ENCODE results near the gene ST6GALNAC3. TPM values are rescaled to one million over a fixed set of nuclear protein-coding genes. Genes with fewer than 3 reads are reported as not detected.

The ST6GALNAC3 gene
- total RNA-seq, 6 experiments from 2014 or later: 1.4 to 3.2 (median 2.6) TPM

DNA sequence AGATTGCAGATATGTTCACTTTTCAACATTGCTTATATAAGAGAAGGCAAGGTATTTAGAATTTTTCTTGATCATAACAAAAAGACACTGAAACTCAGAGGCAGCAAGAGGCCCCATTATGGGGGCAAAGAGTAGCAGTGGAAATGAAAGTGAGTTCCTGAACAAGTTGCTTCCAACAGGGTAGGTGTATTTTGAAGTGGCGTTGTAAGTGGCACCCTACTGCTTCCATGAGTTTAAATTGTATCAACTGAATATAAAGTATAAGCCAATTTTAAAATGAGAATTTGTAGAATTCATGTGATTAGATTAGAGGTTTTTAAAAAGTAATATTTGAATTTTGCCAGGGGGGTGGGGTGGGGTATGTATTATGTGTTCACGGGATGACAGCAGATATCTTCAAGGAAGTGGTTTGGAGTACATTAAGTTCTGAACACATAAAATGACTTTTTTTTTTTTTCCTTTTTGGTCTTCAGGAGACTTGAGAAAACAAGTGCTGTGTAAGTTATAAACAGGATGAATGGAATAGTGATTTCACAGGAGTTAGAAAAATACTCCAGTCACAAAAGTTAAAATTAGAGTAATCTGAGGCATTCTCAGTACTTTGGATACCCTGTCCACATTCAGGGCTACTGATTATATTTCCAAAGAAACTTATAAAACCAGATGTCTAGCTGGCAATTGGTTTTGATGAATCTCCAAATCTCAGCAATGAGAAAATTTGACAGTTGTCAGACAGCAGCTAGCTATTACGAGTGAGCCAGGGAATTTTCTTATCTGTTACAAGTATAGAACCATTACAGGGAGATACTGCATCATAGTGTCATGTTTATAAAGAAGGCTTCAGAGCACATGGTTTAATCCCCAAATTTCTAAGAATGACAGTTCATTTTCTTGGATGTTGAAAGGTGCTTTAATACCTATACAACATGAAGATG, 182.0 kb downstream of the ST6GALNAC3 start:
- peak in 2 of 4 donors; percentile 35 to 65 for ATAC-seq
- no peaks in the 10 kb centered on the region for H3K36me3 ChIP-seq
- peak overlapping the region in 1 of 3 donors; percentile 16 for H3K27ac ChIP-seq
- DNase-seq: no peak
- no peaks in the 10 kb centered on the region for H3K27me3 ChIP-seq
- H3K9me3 ChIP-seq: no peaks in the 10 kb centered on the region
- H3K4me3 ChIP-seq: no peak overlapping the region
- no peaks in the 10 kb centered on the region for H3K4me1 ChIP-seq
- TF ChIP-seq, protein P1, sequence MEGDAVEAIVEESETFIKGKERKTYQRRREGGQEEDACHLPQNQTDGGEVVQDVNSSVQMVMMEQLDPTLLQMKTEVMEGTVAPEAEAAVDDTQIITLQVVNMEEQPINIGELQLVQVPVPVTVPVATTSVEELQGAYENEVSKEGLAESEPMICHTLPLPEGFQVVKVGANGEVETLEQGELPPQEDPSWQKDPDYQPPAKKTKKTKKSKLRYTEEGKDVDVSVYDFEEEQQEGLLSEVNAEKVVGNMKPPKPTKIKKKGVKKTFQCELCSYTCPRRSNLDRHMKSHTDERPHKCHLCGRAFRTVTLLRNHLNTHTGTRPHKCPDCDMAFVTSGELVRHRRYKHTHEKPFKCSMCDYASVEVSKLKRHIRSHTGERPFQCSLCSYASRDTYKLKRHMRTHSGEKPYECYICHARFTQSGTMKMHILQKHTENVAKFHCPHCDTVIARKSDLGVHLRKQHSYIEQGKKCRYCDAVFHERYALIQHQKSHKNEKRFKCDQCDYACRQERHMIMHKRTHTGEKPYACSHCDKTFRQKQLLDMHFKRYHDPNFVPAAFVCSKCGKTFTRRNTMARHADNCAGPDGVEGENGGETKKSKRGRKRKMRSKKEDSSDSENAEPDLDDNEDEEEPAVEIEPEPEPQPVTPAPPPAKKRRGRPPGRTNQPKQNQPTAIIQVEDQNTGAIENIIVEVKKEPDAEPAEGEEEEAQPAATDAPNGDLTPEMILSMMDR (IDR thresholded peaks at IDR 0.05): no peak
- TF ChIP-seq POLR2A (IDR thresholded peaks at IDR 0.05): no peak
- 29% methylated on average over 3 of the region's 3 CpGs for WGBS (ENCODE audit: insufficient coverage, low coverage, low lambda C conversion rate, missing lambda C conversion rate)
- intact Hi-C loops (cut with DNase I): no loop called here

DNA sequence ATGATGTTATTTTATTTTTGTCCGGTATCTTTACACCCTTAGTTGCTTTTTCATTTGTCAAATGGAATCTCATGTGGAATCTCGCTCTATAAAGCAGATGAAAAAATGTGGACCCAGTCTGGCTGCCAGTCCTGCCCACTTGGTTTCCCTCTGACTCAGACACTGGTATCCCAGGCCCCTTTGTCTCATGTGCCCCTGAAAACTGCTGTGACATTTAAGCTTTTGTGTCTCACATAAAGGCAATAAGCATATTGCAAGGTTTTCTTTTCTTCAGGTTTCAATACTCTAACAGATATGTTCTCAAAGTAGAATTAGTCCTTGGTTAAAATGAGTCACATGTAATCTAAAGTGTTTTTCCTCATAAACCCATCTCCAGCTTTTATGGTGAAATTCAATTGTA, 183.3 kb downstream of the ST6GALNAC3 start:
- Histone ChIP-seq H3K4me3 (no peak overlapping the region), H3K9me3 (no peaks in the 10 kb centered on the region), H3K27me3 (no peaks in the 10 kb centered on the region), H3K27ac (no peak overlapping the region), H3K4me1 (no peaks in the 10 kb centered on the region), H3K36me3 (no peaks in the 10 kb centered on the region)
- 79% methylated on average over 2 of the region's 2 CpGs for WGBS (ENCODE audit: insufficient coverage, low coverage, low lambda C conversion rate, missing lambda C conversion rate)
- DNase-seq (no peak), ATAC-seq (no peak)
- TF ChIP-seq, protein P1 (IDR thresholded peaks at IDR 0.05): no peak
- no peak for TF ChIP-seq POLR2A (IDR thresholded peaks at IDR 0.05)
- intact Hi-C loops (cut with DNase I): no loop called here

GRCh38 chr1:76259270-76259669, 184.7 kb downstream of the ST6GALNAC3 start:
- H3K4me1 ChIP-seq: no peaks in the 10 kb centered on the region
- ATAC-seq: no peak
- DNase-seq: no peak
- intact Hi-C loops (cut with DNase I): no loop called here
- H3K36me3 ChIP-seq: no peaks in the 10 kb centered on the region
- no peak overlapping the region for H3K27ac ChIP-seq
- no peaks in the 10 kb centered on the region for H3K27me3 ChIP-seq
- 31% methylated on average over 1 of the region's 1 CpG for WGBS (ENCODE audit: insufficient coverage, low coverage, low lambda C conversion rate, missing lambda C conversion rate)
- TF ChIP-seq POLR2A (IDR thresholded peaks at IDR 0.05): no peak
- TF ChIP-seq, protein P1 (IDR thresholded peaks at IDR 0.05): no peak
- H3K4me3 ChIP-seq: no peak overlapping the region
- no peaks in the 10 kb centered on the region for H3K9me3 ChIP-seq

DNA sequence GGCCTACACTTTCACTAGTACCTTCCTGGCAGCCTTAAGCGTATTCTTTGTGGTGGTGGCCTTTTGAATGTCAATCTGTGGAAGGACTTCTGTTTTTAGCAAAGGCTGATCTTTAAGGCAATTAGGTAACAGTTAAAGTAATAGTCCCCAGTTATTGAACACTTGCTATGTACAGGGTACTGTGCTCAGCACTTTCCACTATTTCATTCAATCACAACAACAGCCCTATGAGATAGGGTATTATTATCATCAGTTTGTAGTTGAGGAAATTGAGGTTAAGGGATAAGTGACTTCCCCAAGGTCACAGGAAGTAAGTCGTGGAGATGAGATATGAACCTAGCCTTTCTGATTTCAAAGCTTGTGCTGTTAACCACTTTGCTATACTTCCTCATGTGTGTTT, 185.7 kb downstream of the ST6GALNAC3 start:
- DNase-seq: no peak

More for the DNA sequence above, 185.7 kb downstream of the ST6GALNAC3 start:
- H3K27ac ChIP-seq: no peak overlapping the region
- intact Hi-C loops (cut with DNase I): no loop called here
- H3K27me3 ChIP-seq: no peaks in the 10 kb centered on the region
- ATAC-seq: peak; percentile 34 to 70 (median 50)
- H3K4me1 ChIP-seq: no peaks in the 10 kb centered on the region
- no peak for TF ChIP-seq POLR2A (IDR thresholded peaks at IDR 0.05)
- TF ChIP-seq, protein P1 (IDR thresholded peaks at IDR 0.05): no peak
- 24% methylated on average over 2 of the region's 2 CpGs for WGBS (ENCODE audit: insufficient coverage, low coverage, low lambda C conversion rate, missing lambda C conversion rate)
- no peaks in the 10 kb centered on the region for H3K9me3 ChIP-seq
- H3K36me3 ChIP-seq: no peaks in the 10 kb centered on the region
- no peak overlapping the region for H3K4me3 ChIP-seq
